NCI-H1105 (cell line): Measurements from ENCODE around the gene TERB1.

Experiments used
- DNase-seq: peaks from one replicate; lab custom pipeline; 2025; lab: John Stamatoyannopoulos, UW

The TERB1 gene

DNA sequence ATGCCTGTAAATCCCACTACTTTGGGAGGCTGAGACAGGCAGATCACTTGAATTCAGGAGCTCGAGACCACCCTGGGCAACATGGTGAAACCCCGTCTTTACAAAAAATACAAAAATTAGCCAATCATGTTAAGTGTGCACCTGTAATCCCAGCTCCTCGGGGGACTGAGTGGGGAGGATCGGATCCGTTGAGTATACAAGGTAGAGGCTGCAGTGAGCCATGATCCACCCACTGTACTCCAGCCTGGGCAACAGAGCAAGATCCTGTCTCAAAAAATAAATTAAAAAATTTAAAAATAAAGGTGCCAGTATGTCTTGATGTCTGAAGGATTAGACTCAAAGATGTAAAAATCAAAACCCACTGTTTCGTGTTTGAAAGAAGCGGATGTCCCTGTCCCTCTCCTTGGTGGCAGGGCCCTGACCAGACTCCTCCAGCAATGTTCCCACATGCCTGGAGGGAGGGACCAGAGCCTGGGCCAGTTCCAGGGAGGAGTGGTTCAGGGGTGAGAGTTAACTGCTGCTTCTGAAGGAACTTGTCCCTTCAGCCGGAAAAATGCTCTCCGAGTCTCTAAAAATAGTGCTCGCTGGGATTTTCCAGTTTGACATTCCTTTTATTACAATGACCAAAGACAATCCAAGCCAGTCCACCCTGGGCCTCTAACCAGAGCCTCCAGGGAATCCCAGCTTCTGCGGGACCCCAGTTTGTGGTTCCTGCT is 95.4 kb downstream of the TERB1 start:
- no peak for DNase-seq
